GM18907 (cell line): Measurements from ENCODE around the gene OPCML.

Experiments
- ATAC-seq: cut with Tn5 transposase; IDR thresholded peaks from one replicate; pipeline ENCODE4 v1.9.1; 2021; ENCODE audit warnings: mild to moderate bottlenecking, moderate library complexity; ENCODE audit not compliant: unreplicated experiment

Gene OPCML

DNA sequence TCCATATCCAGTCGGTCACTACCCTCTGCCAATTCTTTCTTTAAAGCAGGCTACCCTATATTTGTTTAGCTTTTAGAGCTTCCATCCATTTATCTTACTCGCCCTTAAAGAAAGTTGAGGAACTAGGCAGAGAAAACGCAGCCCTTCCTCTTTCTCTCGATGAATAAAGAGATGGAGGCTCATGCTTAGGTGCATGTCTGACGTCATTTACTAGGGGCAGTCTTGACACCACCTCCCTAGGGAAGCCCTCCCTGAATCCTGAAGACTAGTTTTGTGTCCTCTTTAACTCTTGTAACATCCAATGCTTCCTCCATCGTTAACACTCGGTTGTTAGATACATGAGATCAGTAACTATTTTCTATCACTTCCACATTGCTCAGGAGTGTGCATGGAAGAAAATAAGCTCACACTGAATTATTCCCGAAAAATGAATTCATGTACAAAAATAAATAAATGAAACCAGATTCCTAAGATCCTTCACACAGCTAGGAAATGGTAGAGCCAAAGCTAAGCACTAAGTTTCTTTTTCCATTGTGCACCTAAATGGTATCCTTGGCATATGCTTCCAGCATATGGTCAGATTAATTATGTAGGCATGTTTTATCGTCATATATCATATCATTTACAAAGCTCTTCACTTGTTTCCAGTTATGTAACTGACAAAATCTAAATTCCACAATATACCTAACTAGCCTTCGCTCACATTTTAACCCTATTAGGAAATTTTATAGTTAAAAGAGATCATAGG lies 291.2 kb downstream of the OPCML start:
- ATAC-seq: no peak

DNA sequence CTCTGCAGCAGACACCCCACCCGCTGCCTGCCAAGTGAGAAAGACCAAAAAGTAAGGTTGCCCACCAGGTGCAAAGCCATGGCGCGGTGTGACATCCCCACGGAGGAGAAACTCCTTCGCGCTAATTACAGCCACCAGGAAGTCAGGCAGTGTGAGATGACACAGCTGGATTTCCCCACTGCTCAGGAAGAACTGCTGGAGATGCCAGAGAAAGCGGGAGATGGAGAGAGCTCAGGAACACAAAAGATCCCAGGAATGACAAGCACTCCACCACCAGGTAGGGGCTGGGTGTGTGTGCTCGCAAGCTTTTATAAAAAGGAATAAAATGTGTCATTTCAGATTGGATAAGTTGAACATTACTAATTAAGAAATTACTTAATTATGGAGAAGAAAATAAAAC lies 292.7 kb downstream of the OPCML start:
- no peak for ATAC-seq

DNA sequence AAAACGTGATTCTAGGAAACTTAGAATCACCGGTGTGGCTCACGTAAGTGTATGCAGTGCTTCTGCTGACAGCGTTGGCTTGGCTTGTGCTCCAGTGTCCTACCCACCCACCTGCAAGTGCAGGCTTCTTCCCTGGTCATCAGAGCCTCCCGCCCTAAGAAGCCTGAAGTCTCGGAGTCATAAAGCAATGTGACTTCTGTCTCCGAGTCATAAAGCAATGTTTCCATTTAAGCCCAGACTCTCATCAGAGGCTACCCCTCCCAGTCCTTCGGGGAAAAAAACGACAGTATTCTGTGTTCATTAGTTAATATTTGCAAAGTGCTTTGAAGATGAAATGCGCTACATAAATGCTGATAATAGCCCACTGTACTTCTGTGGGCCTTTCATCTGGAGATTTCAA lies 293.8 kb downstream of the OPCML start:
- ATAC-seq: no peak

DNA sequence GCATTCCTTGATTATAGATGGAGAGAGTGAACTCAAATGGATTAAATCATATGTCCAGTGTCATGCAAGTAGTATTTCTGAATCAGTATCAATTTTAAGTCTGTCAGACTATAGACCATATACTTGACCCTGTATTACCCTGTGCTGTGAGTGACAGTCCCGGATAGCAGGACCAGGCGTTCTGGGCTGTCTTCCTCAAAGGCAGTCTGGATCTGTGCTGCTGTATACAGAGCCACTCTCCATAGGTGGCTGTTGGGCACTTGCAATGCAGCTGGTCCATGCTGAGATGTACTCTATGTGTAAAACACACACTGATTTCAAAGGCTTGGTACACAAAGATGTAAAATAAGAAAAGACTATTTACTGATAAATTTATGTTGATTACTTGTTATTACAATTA lies 294.3 kb downstream of the OPCML start:
- no peak for ATAC-seq

DNA sequence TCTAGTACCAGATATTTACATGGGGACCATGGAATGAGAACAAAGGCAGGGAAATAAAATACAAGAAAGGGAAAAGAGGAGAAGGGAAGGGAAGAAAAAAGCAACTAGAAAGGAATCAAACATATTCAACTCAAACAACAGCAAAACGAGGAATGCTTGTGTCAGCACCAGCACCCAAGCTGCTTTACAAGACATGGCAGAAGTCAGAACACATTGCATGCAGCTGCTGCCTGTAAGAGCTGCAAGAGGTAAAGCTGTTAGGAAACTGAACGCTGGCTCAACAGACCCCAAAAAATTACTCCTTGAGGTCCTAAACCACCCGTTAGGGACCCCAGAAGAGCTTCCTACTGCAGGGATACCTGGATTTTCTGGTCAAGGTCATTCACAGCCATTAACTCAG lies 296.9 kb downstream of the OPCML start:
- no peak for ATAC-seq

DNA sequence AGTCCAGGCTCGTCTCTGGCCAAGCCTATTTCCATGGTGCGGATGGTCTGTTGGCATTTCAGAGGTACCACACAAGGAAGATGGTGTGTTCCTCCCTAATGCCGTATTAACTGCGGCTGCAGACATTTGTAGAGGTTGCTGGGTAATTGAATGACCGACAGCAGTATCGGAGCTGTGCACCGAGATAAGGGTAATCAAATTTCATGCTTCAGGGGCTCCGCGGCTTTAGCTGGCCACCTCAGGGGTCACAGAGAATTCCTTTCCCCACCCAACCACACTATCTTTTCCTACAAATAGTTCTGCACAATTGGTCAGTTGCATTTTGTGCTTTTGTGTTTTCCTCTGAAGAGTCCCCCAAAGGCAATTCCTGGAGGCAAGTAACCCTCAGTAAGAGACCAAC lies 297.4 kb downstream of the OPCML start:
- no peak for ATAC-seq

DNA sequence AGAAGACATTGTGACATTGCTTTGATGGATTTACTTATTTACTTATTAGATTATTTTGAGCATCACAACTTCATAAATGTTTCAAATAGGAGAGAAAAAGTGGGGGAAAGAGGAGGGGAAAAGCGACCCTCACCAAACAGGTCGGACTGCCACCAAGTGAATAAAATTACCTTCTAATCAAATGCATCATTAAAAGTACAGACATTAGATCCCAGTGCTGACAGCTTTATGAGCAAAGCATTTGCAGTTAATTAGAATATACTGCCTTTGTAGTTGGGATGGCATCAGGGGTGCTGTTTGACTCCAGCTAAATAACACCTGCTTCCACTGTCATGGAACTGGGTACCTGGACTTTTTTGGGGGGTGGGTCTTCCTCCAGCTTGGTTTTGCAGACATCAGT lies 299.6 kb downstream of the OPCML start:
- ATAC-seq: no peak

DNA sequence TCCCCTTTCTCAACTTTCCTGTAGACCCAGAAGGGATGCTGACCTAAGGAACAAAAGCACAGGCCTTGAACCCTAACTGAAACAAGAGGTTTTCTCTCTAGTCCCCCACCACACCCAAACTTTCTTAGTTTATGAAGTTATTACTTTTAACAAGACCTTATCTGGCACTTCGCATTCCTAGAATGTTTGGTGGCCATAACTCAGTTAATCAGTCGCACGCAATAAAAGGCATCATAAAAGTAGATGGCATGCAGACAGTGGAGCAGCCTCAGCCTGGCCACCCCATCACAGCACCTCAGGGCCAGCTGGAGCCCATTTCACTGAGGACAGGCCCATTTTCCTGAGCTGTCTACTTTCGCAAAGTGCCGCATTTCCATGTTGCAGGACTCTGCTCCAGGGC lies 301.9 kb downstream of the OPCML start:
- no peak for ATAC-seq

DNA sequence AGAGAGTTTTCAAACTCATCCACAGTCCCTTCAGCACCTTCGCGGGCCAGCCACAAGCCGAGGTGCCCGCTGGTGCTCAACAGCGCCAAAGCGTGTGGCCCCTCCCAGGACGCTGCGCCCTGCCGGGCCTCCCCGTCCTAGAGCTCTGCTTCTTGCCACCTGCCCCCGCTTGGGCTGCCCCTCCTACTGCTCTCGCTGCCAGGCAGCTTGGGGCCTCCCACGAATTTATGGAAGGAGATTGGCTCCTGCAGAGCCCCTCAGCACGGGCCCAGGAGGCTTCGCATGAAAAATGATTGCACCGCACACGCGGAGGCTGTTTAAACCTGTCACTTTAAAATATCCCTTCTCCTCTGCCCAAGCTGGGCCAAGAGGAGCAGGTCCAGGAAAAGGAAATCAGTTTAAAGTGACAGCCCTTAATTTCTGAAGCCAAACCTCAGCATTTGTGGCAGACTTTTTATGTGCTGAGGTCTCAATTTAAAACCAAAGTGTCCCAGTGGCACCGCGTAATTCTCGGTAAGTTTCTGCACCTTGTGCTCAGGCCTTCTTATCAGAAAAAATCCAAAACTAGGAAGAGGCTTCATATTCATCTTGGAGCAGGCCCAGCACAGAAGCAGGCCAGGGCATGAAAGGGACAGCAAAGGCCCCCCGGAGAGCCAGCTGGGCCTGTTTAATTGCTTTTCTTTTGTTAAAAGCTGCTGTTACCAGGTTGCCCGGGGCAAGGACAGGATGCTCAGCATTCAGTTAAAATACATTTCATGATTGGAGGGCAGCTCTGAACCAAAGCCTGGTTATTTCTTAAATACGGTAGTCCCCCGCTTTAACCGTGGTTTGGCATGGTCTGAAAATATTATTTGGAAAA lies 303.6 kb downstream of the OPCML start:
- no peak for ATAC-seq

DNA sequence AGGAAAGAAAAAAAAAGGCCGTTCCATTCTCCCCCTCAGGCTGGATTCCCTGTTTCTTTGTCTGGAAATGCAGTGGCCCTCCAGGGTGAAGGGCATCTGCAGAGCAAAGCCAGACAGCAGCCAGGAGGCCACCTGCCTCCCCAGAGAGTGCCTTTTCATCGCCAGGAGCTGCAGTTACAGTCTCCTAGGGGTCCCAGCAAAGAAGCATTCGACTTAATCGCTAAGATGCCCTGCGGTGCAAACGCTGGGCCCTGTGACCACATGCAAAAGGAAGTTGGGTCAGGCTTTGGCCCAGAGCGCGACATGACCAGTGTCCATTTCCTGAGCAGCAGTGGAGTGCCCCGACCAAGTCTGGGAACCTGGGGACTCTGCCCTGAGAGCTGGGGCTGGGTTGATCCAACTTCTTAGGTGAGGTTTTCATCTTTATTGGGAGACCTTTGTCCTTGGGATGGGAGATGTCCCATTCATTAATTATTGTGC lies 304.6 kb downstream of the OPCML start:
- no peak for ATAC-seq

DNA sequence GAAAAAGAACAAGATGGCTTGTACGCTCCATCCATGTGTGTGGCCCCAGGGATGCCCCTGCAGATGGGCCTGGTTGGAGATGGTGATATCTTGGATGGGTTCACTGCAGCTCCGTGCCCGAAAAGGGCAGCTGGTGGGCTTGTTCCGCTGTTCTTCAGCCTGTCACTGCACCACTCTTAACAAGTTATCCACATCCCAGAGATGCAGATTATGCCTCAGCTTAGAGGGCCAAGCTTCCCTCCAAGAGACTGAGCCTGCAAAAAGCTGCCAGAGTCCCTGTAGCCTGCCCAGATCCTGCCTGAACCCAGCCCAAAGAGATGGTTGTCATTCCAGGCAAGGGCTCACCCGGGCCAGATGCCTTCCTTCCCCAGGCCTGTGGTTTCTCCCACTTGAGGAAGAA lies 308.0 kb downstream of the OPCML start:
- no peak for ATAC-seq

DNA sequence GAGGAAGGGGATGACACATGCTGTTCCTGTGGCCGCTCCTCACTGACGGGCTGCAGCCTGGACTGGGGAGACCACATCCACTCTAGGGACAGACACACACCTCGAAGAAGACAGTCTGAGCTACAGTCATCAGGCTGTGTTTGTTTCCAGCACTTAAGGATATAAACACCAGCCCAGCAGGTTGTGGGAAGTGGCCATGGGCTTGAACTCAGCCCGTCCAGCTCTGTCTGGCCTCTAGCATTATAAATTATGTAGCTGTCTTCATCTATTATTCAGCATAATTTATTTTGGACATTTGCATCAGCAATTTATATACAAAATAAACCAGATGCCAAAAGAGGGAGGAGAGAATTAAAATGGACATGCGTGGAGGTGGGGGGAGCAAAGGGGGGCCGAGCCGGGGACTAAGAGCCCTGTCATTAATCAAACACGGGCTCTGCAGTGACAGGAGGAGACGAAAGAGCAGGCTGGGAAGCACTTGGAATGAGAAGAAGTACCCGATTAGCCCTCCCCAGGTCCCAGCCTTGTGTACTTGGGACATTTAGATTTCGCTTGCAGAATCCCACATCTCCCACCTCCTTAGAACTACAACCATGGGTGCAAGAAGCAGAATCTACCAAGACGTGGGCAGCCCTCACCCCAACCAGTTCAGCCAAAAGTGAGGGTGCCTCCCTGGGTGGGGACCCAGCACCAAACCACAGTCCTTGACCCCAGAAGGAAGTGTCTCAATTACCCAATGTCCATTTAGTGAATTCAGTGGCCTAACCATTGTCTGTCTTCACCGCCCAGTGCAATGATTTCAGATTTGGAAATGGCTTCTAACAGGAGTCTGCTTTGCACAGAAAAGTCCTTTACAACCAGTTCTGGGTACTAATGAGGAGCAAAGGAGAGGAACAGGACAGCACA lies 309.6 kb downstream of the OPCML start:
- ATAC-seq: no peak

DNA sequence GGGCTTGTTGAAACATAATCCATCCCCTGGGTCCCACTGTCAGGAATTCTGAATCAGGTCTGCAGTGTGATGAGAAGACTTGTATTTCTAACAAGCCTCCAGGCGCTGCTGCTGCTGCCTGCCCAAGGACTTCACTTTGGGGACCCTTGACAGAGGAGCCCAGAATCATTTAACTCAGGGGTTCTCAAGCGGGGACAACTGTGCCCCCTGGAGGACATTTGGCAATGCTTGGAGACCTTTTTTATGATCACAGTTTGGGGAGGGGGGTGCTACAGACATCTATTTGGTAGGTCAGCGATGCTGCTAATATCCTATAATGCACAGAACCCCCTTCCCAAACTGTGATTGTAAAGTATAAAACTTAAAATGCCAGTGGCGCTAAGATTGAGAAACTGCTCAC lies 312.8 kb downstream of the OPCML start:
- no peak for ATAC-seq

DNA sequence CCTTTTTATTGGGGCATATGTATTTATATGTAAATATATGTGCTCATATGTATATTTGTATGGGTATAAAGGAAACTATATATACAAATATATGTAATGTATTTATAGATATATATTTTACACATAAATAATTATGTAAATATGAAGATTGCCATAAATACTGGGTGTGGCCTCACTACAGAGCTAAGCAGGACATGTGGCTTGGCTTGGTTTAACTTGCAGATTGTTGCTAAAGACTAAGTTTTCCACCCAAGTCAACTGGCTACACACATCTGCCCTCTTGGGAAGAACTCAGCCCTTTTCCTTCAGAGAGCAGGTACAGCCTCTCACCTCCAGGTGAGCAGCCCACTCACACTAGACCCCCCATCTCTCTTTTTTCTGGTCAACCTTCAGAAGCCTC lies 315.5 kb downstream of the OPCML start:
- ATAC-seq: no peak

DNA sequence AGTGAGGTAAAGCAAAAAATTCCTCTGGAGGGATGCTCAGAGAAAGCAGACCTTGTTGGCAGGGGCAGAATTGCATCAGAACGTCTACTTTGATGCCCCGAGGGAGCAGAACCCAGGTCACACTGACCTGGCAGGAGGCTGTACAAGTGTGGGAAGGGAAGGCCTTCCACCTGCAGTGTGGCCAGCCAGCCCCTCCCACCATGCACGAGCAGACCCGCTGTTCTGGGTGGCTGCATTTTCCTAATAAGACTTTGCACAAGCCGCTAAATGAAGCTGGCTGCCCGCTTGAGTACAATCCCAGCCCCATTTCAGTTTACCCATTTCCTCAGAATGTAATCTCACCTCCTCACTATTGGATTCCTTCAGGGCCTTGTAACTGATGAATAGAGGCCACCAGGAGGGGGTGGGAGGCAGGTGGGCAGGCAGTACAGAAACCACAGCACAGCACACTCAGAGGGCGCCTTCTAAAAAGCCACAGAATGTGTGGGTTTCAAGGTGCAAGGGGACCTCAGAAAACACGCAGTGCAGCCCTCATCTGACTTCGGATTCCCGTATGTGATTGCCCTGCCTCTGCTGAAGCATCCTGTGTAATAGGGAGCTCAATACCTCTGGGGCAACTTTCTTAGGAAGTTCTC lies 316.6 kb downstream of the OPCML start:
- no peak for ATAC-seq

DNA sequence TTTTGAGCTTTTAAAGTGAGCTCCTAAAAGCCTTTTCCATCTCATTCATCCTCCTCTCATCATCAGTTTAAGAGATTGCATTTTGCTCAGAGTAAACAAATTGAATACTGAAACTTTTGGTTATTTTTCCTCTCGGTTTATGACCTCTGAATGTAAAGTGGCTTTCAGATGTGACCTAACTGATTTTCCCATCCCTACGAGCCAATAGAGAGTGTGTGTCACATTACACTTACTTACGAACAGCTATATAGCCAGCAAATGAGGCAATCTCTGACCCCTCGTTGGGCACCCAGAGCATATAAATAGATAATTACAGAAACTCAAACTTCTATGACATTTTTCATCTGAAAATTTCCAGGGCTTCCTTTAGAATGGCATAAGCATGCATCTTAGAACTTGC lies 317.7 kb downstream of the OPCML start:
- no peak for ATAC-seq

DNA sequence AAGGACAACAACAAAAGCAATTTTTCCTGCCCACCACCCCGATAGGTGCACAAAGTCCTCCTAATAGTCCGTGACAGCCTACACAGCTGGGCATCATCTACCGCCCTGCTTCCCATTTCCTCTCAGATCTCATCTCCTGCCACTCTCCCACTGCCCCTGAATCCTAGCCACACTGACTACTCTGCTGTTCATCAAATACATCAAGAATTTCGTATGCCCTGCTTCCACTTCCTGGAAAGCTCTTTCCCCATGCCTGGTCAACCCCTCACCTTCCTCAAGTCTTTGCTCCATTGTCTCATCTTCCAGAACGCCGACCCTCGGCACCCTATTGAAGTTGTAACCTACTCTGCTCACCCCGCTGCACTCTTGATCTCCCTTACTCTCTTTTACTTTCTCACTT lies 320.1 kb downstream of the OPCML start:
- no peak for ATAC-seq

DNA sequence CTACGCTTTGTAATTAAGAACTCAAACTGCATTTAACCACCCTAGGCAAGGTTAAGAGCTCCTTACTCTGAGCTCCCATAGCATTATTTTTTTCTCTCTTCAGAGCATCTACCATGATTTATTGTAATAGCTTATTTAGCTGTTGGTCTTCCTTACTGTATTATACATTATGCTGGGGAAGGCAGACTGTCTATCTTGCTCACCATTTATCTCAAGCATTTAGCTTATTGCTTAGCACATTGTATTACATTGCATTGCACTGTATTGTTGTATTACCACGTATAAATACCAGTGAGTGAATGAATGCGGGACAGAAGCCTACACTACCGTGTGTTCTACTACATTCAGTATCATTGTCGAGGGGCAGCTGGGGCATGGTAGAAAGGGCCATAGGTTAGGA lies 324.3 kb downstream of the OPCML start:
- ATAC-seq: no peak

DNA sequence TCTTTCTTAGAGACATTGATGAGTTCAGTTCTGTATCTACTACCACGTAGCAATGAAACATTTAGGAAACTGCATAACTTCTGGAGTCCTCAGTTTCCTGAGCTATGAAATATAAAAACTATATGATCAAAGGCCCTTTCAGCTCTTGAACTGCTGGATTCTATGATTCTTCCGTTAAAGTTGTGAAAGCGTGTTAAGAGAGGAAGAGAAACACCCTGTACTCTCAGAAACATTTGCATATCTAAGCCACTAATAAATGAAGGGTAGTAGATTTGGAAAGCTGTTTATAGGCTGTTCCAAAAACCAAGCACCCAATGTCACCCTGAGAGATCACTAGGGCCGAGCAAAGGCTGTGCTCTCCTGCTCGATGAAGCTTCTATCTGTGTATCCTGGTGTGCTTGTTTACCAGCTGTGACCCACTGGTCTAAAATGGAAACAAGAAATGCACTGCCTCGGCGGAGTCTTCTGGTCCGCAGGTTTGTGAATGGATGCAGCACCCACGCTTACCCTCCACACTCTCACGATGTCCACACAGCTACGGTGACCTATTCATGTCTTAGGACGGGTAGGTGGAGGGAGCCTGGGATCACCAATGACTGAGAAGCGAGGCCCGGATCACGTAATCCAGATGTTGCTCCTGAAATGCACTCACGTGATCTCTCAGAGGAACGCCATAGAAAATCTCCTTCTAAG lies 325.8 kb downstream of the OPCML start:
- no peak for ATAC-seq

DNA sequence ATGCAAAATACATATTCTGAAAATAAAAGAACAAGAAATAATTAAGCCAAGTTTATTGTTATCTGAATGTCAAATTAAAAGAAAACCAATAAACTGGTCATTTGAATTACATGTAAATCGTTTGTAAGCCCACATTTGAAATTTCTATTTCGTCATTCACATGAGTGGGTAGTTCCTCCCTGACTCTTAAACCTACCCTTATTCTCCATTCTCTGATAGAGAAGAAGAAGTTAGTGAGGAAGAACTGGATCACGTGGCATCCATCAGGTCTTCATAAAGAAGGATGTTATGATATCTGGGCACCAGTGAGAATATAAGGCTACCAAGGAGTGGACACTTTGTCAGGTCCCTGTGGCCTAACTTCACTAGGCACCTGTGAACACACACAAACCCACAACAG lies 328.1 kb downstream of the OPCML start:
- ATAC-seq: no peak
